ENCODE results near the gene CDKAL1.

The CDKAL1 gene

DNA sequence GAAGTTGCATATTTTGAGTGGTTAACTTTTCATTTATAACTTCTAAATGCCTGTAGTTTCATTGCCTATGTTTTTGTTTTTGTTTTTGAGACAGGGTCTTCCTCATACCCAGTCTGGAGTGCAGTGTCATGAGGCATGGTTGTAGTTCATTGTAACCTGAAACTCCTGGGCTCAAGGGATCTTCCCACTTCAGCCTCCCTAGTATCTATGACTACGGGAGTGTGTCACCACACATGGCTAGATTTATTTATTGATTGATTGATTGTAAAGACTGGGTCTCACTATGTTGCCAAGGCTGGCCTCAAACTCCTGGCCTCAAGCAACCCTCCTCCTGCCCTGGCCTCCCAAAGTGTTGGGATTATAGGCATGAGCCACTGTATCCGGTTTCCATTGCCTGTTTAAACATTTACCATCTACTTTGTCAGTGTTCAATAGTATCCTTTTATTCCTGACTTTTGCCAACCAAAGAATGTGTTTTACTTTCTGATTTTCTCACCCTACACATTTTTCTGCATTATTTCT is 144.6 kb downstream of the CDKAL1 start:
- no peak for DNase-seq (ENCODE audit: low spot score)

DNA sequence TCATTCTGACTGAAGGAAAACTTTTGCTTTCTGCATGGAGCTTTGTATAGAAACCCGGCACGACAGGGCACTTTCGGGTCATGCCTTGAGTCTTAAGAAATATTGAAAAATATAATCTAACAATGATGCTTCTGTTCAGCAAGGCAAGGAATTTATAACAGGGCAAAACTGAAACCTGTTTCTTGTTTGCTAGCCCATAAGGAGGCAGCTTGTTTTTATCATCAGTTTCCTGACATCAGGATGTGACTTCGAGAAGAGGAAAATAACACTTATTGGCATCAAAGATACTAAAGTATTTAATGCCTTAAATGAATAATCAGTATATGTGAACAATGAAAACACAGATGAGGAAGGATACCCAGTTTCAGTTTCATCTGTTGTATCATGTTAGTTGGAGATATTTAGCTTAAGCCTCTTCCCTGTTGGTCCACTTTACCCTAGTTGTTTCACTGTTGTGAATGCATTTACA is 146.5 kb downstream of the CDKAL1 start:
- DNase-seq (ENCODE audit: low spot score), result no peak

DNA sequence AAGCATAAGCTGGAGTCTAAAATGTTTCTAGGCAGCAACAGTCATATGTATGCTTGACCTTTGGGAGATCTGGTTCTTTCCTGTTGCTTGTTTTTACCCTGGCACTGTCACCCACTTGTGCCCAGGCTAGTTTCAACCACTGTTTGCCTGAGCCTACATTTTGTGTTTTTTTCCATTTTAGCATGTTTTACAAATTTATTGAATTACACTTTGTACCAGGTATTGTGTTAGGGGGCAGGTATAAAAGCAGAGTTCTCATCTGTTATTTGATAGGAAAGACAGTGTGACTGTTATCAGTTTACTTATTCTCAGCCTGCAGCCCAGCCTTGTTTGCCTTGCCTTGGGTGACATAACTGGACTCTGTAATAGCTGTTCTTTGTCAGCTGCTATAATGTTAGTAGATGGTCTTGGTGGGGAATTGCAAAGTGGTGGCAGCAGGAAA is 147.0 kb downstream of the CDKAL1 start:
- DNase-seq (ENCODE audit: low spot score), result no peak

DNA sequence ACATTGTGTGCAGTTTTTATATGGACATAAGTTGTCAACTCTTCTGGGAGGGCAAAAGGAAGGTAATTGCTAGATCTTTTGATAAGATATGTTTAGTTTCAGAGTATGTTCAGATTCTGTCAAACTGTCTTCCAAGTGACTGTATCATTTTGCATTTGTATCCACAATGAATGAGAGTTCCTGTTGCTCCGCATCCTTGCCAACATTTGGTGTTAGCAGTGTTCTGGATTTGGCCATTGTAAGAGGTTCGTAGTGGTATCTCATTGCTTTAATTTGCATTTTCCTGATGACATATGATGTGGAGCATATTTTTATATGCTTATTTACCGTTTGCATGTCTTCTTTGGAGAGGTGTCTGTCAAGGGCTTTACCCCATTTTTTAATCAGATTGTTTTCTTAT is 150.2 kb downstream of the CDKAL1 start:
- no peak for DNase-seq (ENCODE audit: low spot score)

DNA sequence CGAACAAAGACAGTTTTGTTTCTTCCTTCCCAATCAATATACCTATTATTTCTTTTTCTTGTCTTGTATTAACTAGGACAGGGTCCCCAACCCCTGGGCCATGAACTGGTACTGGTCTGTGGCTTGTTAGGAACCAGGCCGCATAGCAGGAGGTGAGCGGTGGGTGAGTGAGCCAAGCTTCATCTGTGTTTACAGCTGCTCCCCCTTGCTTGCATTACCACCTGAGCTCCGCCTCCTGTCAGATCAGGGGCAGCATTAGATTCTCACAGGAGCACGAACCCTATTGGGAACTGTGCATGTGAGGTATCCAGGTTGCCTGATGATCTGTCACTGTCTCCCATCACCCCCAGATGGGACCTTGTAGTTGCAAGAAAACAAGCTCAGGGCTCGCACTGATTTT is 151.9 kb downstream of the CDKAL1 start:
- DNase-seq (ENCODE audit: low spot score), result no peak

DNA sequence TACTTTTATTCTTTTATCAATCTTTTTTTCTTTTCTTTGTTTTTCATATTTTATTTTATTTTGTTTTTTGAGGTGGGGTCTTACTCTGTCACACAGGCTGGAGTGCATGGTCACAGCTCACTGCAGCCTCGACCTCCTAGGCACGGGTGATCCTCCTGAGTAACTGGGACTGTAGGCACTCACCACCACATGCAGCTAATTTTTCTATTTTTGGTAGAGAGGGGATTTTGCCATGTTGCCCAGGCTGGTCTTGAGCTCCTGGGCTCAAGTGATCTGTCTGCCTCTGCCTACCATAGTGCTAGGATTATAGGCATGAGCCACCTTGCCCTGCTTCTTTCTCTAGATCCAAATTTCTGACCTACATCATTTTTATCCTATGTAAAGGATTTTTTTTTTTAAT is 153.2 kb downstream of the CDKAL1 start:
- DNase-seq (ENCODE audit: low spot score), result no peak

DNA sequence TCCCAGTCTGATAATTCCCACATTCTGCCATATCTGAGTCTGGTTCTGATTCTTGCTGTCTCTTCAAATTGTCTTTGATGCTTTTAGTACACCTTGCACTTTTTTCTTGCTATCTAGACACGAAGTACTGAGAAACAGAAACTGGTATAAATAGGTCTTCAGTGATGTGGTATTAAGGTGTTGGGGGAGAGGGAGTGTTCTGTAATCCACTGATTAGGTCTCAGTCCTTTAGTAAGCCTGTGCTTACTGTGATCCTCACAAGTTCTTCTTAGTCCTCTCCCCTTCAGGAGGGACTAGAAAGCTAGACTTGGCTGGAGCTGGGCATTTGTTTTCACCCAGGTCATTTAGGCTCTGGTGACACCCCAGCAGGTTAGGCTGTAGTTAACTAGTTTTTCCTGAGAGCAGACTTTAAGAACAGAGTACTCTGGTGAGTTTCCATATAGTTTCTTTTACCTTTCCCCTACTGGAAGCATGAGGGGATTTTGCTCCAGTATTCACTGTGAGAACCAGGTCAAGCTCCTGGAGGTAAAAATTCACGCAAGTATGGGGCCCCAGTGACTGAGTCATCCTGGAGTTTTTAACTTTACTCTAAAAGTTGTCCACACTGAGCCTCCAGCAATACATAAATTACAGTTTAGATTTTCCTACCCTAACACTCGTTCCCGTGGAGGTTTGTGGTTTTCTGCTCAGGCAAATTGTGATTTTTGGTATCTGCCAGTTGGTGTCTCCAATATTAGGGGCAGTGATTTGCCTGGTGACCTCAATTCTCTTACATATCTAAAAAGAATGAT is 154.6 kb downstream of the CDKAL1 start:
- no peak for DNase-seq (ENCODE audit: low spot score)

DNA sequence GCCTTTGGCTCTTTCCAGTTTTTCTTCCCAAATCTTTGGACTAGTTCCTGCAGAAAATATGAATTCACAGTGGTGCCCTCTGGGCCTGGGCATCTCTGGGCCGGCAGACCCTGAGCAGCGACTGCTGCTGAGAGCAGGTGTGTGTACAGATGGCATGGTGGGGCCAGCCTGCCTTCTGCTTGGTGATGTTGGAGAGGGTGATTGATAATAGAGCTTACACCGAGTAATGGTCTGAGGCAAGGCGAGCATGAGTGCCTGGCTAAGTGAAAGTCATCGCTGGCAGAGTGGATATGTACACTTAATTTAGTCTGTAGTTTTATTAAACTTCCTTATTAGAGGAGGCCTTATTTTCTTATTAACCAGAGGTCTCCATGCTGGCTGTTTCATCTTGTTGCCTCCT is 156.9 kb downstream of the CDKAL1 start:
- no peak for DNase-seq (ENCODE audit: low spot score)

DNA sequence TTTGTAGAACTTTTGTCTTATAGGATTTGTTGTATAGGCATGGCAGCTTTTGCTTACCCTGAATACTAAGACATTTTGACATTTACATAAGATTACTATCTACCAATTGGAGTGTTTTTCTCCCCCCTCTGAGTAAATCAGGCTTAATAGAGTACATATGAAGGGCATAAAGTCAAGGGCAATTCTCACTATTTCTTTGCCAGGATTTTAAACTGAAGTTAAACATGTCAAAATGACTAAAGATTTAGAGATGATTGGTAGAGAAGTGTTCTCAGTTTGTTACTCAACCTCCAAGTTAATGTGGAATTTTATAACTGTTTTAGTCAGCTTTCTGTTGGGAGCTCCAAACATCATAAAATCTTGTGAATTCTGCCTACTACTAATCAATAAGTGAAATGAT is 157.8 kb downstream of the CDKAL1 start:
- DNase-seq (ENCODE audit: low spot score), result no peak

DNA sequence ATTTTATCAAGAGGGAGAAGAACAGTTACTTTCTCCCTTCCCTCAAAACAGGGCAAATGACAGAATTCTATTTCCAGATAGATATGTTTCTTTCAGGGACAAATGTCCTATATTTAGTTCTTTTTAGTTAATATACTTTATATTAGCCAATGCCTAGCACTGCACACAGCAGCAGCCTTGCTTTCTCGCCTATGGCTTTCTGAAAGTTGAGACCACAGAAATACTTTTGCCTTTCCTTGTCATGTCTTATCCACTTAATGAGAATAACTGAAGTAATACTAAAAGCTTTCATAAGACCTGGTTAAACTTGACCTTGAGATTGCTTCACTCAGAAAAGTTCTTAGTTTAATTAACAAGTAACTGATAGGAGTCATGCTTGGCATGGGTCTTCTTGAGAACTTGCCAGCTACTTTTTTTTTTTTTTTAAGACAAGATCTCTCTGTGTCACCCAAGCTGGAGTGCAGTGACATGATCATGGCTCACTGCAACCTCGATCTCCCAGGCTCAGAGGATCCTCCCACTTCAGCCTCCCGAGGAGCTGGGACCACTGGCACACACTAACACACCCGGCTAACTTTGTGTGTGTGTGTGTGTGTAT is 159.3 kb downstream of the CDKAL1 start:
- no peak for DNase-seq (ENCODE audit: low spot score)

DNA sequence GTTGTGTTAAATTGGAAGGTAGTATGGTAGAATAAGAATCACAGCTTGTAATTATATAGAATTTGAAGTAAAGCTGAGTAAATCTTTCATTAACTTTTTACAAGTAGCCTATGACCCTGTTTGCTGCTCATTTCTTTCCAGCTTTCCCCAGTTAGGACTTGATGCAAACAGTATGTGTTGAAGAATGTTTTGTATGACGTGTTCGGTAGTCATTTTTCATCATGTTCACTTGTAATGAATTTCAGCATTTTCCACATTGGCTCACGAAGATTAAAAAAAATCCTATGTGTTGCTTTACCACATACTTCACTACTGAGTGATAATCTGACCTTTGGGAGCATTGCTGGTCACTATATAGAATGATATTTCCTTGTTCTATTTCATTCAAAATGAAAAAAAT is 162.4 kb downstream of the CDKAL1 start:
- DNase-seq (ENCODE audit: low spot score), result no peak

DNA sequence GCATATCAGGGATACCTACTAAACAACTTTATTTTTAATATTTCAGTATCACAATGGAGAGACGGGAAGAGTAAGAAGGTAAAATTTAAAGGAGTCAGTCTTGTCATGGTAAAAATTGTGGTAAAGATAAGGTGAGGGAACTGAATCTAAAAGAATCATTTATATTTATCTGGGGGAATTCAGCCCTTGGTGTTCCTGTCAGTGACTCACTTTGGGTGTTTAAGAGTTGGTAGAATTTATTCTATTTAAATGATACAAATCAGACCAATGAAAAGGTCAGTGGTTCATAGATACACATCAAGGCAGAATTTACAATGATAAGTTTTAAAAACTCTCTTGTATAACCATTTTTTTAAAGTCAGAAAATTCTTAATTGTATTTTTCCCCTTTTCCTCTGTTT is 164.4 kb downstream of the CDKAL1 start:
- DNase-seq (ENCODE audit: low spot score), result no peak

DNA sequence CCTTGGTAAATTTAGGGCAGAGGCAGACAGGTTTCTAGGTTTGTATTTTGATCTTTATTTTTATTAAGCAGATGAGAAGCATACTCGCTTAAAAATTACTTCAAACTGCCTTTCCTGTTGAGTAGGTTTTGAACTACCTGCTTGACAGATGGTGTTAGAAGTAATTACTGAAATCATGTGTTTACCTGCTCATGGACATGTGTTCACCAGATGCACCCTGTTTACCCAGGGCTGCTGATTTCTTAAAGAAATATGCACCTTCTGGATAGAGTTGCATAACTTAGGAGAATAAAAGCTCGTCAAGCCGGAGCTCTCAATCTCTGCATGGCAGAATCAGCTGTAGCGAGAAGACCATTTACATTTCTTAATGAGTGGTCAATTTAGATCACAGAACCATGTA is 165.1 kb downstream of the CDKAL1 start:
- no peak for DNase-seq (ENCODE audit: low spot score)

DNA sequence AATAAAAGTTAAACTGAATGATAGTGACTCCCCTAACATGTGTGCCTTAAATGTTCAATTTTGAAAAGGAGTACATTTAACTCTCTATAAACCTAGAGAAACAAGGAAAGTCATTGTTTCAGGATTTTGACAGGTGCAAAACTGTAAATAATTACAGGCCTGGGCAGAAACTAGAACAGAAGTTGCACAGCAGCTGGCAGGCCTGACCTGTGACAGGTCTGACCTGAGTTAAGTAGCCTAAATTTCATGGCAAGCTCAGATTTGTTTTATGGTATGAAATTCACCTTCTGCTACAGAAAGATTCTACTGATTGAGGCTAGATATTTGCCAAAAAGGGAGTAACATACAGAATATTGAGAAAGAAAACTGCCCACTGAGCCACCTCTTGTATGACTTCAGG is 166.1 kb downstream of the CDKAL1 start:
- DNase-seq (ENCODE audit: low spot score), result no peak

DNA sequence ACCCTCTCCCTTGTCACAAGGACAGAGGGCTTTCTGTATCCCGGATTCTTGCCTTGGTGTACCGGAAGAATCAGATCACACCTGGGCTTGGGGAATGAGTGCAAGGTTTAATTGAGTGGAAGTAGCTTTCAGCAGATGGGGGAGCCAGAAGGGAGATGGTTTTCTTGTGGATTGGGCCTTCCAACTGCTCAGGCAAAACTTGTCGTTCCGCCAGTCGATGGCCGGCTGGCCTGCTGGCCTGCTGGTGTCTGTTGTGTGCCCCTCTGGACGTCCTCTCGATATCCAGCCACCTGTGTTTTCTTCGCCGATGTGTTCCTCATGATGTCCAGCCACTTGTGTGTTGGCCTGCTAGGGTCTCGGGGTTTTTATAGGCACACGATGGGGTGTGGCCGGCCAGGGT is 168.1 kb downstream of the CDKAL1 start:
- DNase-seq (ENCODE audit: low spot score), result no peak

DNA sequence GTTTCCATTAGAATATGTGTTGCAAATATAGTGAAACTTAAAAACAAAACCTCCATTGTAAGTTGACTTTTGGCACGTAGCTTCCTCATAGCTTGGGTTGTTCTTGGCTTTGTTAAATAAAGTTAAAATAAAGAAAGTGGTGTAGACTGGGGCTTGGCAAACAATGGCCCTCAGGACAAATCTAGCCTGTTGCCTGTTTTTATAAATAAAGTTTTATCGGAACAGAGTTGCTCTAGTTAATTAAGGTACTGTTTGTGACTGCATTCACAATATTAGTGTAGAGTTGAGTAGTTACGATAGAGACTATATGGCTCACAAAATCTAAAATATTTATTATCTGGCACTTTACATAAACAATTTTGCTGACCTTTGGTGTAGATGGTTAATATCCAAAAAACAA is 168.8 kb downstream of the CDKAL1 start:
- no peak for DNase-seq (ENCODE audit: low spot score)

DNA sequence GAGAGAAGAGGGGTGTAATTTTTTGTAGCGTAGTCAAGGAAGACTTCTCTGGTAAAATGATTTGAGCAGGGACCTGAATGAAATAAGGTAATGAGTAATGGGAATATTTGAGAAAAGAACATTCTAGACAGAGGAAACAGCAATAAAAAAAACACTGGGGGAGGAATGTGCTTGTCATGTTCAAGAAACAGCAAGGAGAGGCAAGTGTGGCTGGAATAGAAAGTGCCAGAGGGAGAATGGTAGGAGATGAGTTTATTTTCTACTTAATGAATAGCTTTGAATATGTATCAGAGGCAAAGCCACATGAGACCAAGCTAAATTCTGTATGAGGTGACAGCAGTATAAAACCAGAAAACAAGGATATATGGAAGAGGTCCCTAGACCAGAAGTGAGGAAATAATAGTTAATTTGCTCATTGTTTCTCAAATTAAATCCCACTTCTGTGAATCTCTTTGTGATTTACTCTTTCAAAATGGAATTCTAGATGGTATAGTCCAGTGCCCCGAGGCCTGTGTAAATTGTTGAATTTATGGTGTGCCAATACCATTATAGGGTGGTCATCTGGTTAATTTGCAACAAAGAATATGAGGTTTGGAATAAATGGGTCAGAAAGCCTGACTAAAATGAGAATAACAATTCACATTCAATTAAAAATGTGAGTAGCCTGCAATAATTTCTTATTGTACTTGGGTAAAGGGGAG is 170.2 kb downstream of the CDKAL1 start:
- no peak for DNase-seq (ENCODE audit: low spot score)

DNA sequence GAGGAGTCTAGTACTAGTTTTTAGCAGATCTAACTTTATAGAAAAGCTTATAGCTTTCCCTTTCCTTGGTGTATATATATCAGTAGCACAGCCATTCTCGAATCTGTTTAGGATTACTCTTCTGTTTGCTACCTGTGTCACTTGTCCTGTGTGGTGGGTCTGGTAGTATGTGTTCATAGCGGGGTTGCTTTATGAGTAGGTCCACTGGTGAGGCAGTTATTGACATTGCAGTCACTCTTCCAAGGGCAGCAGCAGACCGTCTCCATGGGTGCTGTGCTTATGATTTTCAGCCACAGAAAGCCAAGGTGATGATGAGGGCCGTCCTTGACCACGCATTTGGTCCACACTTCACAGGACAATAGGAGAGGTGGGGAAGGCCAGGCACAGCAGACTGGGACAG is 171.5 kb downstream of the CDKAL1 start:
- DNase-seq (ENCODE audit: low spot score), result no peak

DNA sequence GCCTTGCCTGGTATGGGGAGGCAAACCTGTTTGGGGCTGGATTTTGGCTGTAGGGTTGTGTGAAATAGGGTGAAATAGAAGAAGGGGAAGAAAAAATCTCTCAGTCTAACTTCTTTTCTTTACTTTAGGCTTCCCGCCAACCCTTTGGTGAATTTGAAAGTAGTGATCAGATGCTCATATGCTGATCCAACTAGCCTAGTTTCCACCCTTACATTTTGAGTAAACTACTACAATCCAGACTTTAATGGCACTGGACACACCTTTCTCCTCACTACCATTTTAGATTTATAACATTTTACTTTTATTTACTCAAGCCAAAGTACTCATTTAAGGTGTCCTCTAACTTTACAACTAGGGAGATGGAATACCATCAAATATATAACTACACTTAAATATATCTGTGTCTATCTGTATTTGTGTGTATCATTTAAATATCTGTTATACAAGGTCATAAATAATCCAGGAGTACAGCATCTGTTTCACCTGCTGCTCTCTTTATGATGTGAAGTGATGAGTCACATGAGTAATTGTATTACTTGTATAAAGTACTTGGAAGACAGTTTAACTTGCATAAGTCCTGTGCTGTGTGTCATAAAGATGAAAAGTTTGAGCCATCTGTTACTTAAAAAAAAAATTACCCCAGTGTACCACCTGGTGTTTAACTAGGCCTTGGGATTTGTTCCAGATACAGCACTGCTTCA is 172.1 kb downstream of the CDKAL1 start:
- DNase-seq (ENCODE audit: low spot score), result no peak

DNA sequence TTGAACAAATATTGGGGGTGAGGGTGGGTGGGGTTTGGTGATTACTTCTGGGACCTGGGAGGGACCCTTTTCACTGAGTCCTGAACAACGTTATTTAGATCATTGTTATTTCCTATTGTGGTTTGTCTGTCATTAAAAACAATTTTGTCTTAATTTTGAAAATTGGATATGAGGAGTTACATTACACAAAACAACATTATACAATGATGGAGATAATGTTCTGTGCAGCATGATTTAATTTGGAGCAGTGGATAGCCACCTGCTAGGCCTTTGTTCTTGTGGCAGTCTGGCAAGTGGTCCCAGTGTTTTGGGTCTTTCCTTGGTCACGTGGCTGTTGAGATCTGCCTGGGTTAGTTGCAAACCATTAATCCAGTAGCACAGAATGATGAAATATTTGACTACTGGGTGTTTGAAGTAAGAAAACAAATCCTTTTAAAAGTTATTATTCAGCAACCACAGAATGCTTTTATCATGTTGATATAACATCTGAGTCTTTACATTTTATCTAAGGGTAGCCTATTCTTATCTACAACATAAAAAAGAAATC is 172.8 kb downstream of the CDKAL1 start:
- DNase-seq (ENCODE audit: low spot score), result no peak

DNA sequence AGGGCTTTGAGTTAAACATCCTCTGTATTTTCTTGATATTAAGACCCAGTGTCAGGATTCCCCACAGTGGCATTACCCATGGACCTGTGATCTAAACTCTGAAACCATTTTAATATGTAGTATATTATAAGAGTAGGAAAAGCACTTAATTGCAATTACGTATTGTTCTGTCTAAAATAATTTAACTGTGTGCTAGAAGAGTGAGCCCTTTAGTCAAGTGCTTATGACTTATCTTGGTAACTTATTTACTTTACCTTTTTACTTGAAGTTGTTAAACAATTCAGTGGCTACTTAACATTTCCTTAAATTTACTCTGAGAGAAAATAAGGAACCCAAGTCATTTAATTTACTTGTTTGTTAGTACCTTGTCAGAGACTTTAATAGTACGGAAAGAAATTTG is 173.6 kb downstream of the CDKAL1 start:
- DNase-seq (ENCODE audit: low spot score), result no peak

Measured in CD4-positive, alpha-beta T cell treated with Interleukin-15 for 4 hours (primary cell).